Dendritic cell treated with granulocyte-macrophage colony-stimulating factor and Interleukin-4, amounts not matched to agents 40 ng/mL and 50 ng/mL, for 4 days (primary cell): Measurements from ENCODE around the gene TSSK3.
A peak's percentile ranks its signal among the peaks of the same experiment; 100 is the strongest.

Source experiments
- H3K27ac Mint-ChIP-seq: one replicate; pipeline ENCODE4 v1.8.0; 2022; ENCODE audit warnings: mild to moderate bottlenecking, mixed read lengths
- H3K27me3 Mint-ChIP-seq: one replicate; pipeline ENCODE4 v1.8.0; 2022; ENCODE audit warnings: mild to moderate bottlenecking, mixed read lengths
- H3K36me3 Mint-ChIP-seq: one replicate; pipeline ENCODE4 v1.8.0; 2022; ENCODE audit warnings: low read depth, mixed read lengths
- H3K4me1 Mint-ChIP-seq: one replicate; pipeline ENCODE4 v1.8.0; 2022; ENCODE audit warnings: low read depth, mixed read lengths
- H3K4me3 Mint-ChIP-seq: one replicate; pipeline ENCODE4 v1.8.0; 2022; ENCODE audit warnings: mild to moderate bottlenecking, moderate library complexity, mixed read lengths
- H3K9me3 Mint-ChIP-seq: one replicate; pipeline ENCODE4 v1.8.0; 2022; ENCODE audit warnings: mixed read lengths
- intact Hi-C: fragments of 100-400 bp; cut with micrococcal nuclease; formaldehyde crosslinking; loops from one replicate; pipeline ENCODE4 v1.15.0; 2022

The TSSK3 gene, protein sequence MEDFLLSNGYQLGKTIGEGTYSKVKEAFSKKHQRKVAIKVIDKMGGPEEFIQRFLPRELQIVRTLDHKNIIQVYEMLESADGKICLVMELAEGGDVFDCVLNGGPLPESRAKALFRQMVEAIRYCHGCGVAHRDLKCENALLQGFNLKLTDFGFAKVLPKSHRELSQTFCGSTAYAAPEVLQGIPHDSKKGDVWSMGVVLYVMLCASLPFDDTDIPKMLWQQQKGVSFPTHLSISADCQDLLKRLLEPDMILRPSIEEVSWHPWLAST

DNA sequence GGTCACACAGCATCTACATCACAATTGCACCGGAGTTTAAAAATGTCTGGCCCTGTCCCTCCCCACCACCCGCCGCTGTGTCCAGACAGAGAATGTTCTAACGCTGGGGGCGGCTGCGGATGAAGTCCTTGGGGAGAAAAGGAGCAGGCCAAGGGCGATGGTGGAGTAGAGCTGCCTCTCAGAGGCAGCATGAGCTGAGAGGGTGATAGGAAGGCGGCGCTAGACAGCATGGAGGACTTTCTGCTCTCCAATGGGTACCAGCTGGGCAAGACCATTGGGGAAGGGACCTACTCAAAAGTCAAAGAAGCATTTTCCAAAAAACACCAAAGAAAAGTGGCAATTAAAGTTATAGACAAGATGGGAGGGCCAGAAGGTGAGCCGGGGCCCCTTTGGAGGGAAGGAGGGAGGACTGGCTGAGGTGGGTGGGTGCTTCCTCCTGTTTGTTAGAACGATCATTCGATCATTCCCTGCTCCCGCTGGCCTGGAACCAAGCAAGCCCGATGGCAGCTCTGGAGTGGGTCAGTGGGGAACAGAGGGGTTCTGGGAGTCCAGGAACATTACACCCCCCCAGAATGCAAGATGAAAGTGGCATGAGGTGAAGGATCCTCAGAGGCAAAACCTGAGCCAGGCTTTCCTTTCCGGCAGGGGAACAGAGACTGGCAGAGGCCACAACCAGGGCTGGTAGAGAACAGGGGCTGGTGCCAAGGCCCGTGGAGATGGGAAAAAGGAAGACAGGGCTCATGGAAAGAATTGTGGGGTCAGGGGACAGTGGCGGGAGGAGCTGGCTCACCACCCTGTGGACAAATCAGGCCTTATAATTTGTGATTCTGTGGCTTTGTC, at the start of gene TSSK3, which contains the start of gene FAM229A:
TSSK3 (plus strand) TSS at position 66 of the 840 bp plus-strand sequence; CDS start at position 229, 163 bp downstream.
FAM229A (minus strand) TSS at position 12 of the 840 bp plus-strand sequence. CDS start 394 bp downstream, outside the sequence.
- Mint-ChIP-seq H3K27ac (no peak within 1 kb of the TSS), H3K4me3 (peak within 1 kb of the TSS; percentile 54), H3K27me3 (peaks cover 41% of the 10 kb centered on the region), H3K4me1 (peaks cover 26% of the 10 kb centered on the region), H3K36me3 (peaks cover 65% of the 10 kb centered on the region), H3K9me3 (no peaks in the 10 kb centered on the region)
- intact Hi-C loops: no loop called here

DNA sequence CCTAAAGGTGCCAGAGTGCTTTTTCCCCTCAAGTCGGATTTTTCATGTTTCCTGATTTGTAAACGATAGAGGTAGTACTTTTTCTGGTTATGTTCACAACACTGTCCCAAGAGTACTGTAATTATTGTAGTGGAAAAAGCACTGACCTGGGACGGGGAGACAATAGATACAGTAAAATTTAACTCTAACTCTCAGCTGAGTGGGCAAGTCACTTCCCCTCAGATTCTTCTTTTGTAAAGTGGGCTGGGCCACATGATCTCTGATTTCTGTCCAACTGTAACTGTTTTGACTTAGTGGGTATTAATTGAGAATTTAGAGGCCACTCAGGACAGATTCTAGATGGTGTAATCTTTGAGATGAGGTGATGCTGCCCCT, 45.4 kb upstream of the TSSK3 start:
- intact Hi-C loops: no loop called here
- Mint-ChIP-seq H3K9me3 (no peaks in the 10 kb centered on the region), H3K4me1 (peaks cover 22% of the 10 kb centered on the region), H3K27ac (no peak overlapping the region), H3K27me3 (no peaks in the 10 kb centered on the region), H3K4me3 (no peak overlapping the region), H3K36me3 (peaks cover 59% of the 10 kb centered on the region)

DNA sequence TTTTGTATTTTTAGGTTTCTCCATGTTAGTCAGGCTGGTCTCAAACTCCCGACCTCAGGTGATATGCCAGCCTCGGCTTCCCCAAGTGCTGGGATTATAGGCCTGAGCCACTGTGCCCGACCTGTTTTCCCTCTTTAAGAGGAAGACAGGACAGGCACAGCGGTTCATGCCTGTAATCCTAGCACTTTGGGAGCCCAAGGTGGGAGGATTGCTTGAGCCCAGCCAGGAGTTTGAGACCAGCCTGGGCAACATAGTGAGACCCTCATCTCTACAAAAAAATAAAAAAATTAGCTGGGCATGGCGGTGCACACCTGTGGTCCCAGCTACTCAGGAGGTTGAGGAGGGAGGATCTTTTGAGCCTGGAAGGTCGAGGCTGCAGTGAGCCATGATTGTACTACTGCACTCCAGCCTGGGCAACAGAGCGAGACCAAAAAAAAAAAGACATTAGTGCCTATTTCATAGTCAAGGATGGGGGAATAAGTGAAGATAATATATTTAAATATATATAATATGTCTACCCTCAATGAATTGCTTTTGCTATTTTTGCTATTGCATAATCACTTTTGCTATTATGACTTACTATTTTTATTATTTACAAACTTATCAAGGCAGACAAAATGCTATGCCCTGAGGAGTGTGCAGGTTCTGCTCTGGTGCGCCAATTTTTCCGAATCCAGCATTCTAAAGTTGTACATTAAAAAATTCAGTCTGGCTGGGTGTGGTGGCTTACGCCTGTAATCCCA, 44.0 kb upstream of the TSSK3 start:
- intact Hi-C loops: no loop called here
- peaks cover 71% of the 10 kb centered on the region for H3K36me3 Mint-ChIP-seq
- no peaks in the 10 kb centered on the region for H3K27me3 Mint-ChIP-seq

DNA sequence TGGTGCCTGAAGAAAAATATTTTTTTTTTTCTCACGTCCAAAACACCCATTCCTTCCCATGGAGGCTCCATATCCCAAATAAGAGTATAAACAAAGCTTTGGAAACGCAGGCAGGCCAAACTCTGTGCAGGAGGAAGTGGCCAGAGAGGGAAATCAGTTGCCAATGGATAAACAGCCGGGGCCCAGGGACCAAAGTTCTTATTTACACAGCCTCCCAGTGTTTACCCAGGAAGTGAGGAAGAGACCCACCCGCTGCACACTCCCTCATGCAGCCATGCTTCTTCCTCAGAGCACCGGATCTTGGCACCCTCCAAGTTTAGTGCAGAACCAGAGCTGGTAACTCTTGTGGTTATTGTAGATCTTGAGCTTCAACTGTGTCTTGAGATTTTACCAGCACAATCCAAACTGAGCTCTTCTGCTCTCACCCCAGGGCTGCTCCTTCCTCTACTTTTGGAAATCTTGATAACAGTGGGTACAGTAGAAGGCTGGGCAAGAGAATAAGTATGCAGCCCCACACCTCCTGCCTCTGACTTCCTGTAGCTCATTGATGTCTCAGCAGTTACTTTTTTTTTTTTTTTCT, 40.5 kb upstream of the TSSK3 start:
- intact Hi-C loops: no loop called here
- Mint-ChIP-seq H3K36me3 (peaks cover 87% of the 10 kb centered on the region), H3K9me3 (no peaks in the 10 kb centered on the region), H3K4me3 (no peak overlapping the region), H3K27me3 (no peaks in the 10 kb centered on the region), H3K4me1 (peaks cover 13% of the 10 kb centered on the region), H3K27ac (no peak overlapping the region)

More for the DNA sequence above, 44.0 kb upstream of the TSSK3 start:
- H3K27ac Mint-ChIP-seq: peak overlapping the region; percentile 28
- peaks cover 26% of the 10 kb centered on the region for H3K4me1 Mint-ChIP-seq
- no peak overlapping the region for H3K4me3 Mint-ChIP-seq
- no peaks in the 10 kb centered on the region for H3K9me3 Mint-ChIP-seq

DNA sequence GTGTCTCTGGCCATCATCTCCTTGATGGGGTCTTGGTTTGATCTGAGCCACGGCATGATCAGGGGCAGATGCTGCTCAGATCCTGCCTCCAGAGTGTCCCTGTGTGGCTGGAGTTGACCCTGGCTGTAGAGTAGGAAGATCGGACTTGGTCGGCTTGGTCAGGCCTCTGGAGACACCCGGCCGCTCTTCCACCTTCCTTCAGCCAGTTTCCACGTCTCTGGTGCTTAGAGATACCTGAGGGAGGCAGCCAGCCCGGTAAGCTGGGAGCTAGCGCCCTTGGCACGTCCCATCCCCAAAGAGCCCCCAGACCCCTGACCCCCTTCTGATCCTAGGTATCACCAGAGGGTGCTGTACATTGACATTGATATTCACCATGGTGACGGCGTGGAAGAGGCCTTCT, 35.1 kb upstream of the TSSK3 start:
- H3K36me3 Mint-ChIP-seq: peaks cover 99% of the 10 kb centered on the region
- H3K4me1 Mint-ChIP-seq: peaks cover under 1% of the 10 kb centered on the region
- intact Hi-C loops: no loop called here
- H3K4me3 Mint-ChIP-seq: no peak overlapping the region
- no peaks in the 10 kb centered on the region for H3K27me3 Mint-ChIP-seq
- H3K9me3 Mint-ChIP-seq: no peaks in the 10 kb centered on the region
- H3K27ac Mint-ChIP-seq: no peak overlapping the region

DNA sequence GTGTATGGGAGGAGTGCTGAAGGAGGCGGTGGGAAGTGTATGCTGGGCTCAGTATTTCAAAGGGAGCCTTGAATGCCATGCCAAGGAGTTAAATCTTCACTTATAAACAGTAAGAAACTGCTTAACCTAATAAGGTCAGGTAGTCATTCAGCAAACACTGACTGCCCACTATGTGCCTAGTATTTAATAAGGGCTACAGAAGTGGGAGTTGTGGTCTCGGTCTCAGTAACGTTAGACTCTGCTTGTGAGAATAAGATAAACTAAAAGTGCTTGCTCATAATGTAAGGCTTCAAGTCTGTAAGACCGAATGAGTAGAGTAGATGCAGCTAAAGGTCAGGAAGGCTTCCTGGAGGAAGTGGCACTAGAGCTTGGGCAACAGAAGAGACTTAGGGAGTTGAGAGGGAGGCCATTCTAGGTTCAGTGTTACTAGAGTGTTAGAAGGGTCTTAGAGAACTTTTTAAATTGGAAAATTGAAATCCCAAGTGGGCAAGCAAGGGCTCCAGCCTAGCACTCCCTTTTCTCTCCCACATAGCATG, 32.3 kb upstream of the TSSK3 start:
- H3K9me3 Mint-ChIP-seq: no peaks in the 10 kb centered on the region
- H3K36me3 Mint-ChIP-seq: peaks cover 91% of the 10 kb centered on the region
- no peak overlapping the region for H3K27ac Mint-ChIP-seq
- intact Hi-C loops: no loop called here
- H3K4me1 Mint-ChIP-seq: peaks cover 17% of the 10 kb centered on the region
- no peak overlapping the region for H3K4me3 Mint-ChIP-seq
- H3K27me3 Mint-ChIP-seq: peaks cover 4% of the 10 kb centered on the region

DNA sequence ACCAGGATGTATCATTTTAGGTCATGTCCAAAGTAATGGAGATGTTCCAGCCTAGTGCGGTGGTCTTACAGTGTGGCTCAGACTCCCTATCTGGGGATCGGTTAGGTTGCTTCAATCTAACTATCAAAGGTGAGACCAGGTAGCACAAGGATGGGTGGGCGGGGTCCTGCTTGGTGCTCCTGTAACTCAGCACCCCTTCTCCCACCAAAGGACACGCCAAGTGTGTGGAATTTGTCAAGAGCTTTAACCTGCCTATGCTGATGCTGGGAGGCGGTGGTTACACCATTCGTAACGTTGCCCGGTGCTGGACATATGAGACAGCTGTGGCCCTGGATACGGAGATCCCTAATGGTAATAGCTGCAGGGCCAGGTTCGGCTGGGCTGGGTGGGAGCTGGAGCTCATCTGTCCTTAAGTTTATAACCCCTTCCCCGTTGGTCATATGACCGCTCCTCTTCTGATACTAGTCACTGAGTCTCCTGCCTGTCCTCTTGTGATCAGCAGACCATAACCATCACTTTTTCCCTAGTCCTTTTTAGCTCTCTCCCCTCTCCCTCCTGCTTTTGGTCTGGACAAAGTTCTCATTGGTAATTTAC, 31.7 kb upstream of the TSSK3 start:
- intact Hi-C loops: no loop called here
- H3K36me3 Mint-ChIP-seq: peaks cover 84% of the 10 kb centered on the region
- H3K4me1 Mint-ChIP-seq: peaks cover 19% of the 10 kb centered on the region
- H3K27ac Mint-ChIP-seq: no peak overlapping the region
- no peak overlapping the region for H3K4me3 Mint-ChIP-seq
- peaks cover 5% of the 10 kb centered on the region for H3K27me3 Mint-ChIP-seq
- no peaks in the 10 kb centered on the region for H3K9me3 Mint-ChIP-seq

DNA sequence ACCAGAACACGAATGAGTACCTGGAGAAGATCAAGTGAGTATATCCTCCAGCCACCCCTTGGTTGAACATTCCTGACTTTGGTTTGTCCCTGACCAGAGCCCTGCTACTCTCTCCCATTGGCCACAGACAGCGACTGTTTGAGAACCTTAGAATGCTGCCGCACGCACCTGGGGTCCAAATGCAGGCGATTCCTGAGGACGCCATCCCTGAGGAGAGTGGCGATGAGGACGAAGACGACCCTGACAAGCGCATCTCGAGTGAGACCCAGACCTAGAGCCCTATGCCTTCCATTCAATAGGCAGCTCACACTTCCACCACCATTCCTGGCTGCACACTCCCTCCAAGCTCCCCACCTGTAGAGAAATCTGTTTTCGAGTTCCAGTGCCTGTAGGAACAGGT, 30.8 kb upstream of the TSSK3 start:
- Mint-ChIP-seq H3K27ac (no peak overlapping the region), H3K9me3 (no peaks in the 10 kb centered on the region), H3K4me3 (no peak overlapping the region), H3K27me3 (peaks cover 5% of the 10 kb centered on the region), H3K4me1 (peaks cover 23% of the 10 kb centered on the region), H3K36me3 (peaks cover 75% of the 10 kb centered on the region)
- intact Hi-C loops: no loop called here

DNA sequence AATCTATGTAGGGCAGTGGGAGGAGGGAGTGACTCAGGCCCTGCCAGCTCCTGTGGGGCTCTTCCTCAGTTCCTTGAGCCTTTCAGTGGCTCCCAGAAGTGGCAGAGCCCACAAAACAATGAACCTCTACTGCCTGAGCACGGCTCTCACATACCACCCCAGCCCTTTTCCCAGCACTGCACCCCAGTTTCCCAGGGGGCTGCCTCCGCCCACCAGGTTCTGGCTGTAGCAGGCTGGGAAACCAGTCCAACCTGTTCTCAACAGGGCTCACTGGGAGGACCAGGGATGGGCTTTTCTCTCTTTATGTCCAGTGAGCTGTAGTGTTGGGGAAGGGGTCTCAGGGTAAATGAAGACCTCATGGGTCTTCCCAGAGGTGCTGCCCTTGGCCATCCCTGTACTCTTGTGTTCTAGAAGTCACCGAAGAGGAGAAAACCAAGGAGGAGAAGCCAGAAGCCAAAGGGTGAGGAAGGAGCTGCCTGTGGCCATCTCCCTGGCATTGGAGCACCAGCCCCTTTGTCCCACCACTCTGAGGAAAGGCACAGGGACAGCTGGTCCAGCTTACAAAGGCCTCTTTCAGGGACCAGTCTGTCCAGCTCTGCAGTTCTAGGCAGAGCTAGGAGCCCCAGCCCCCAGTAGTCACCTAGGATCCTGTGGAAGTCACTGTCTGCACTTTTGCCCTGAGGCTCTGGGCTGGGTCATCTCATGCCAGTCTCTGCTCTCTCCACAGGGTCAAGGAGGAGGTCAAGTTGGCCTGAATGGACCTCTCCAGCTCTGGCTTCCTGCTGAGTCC, 29.9 kb upstream of the TSSK3 start:
- H3K4me1 Mint-ChIP-seq: peaks cover 33% of the 10 kb centered on the region

DNA sequence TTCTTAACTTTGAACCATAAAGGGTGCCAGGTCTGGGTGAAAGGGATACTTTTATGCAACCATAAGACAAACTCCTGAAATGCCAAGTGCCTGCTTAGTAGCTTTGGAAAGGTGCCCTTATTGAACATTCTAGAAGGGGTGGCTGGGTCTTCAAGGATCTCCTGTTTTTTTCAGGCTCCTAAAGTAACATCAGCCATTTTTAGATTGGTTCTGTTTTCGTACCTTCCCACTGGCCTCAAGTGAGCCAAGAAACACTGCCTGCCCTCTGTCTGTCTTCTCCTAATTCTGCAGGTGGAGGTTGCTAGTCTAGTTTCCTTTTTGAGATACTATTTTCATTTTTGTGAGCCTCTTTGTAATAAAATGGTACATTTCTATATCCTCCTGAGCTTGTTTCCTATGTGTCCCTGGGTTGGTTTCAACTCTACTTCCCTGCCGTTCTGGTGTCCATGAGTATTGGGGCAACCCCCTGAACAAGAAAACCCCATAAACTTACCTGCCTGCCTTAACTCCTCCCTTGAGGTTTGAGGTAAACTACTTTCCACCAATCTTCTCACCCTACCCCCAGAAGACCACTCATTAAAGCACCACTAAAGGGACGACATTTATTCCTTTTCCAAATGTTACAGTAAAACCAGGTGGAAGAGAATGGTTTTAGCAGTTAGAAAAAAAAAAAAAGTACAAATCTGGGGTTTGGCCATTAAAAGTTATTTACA, 28.9 kb upstream of the TSSK3 start:
- Mint-ChIP-seq H3K36me3 (peaks cover 58% of the 10 kb centered on the region), H3K9me3 (no peaks in the 10 kb centered on the region), H3K4me3 (no peak overlapping the region), H3K4me1 (peaks cover 42% of the 10 kb centered on the region), H3K27me3 (peaks cover 5% of the 10 kb centered on the region), H3K27ac (no peak overlapping the region)
- intact Hi-C loops: no loop called here

More for the DNA sequence above, 29.9 kb upstream of the TSSK3 start:
- H3K9me3 Mint-ChIP-seq: no peaks in the 10 kb centered on the region
- H3K27me3 Mint-ChIP-seq: peaks cover 5% of the 10 kb centered on the region
- H3K27ac Mint-ChIP-seq: no peak overlapping the region
- peaks cover 67% of the 10 kb centered on the region for H3K36me3 Mint-ChIP-seq
- H3K4me3 Mint-ChIP-seq: no peak overlapping the region
- intact Hi-C loops: no loop called here

DNA sequence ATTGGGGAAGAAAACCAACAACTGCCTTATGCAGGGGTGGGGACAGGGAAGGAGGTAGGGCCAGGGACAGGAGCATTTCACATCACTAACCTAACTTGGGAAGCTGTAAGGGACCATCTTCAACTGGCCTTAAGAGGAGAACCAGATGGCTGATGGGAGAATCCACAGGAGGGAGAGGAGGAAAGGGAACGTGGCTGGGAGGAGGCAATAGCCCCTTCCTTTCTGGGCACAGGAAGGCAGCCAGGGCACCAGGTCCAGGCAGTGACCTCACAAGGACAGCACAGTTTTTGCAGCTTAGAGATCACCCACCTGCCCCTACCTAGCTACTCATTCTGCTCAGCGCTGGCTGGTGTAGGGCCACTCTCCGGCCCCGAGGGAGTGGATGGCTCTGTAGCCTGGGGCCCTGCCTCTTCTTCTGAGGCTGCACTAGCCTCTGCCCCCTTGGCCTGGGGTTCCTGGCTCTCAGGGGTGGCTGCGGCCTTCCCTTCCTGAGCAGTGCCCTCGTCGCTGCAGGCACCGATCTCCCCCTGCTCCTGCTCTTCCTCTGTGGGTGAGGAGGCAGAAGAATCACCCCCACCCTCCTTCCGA, 28.0 kb upstream of the TSSK3 start:
- H3K27me3 Mint-ChIP-seq: peaks cover 5% of the 10 kb centered on the region
- peak overlapping the region; percentile 73 for H3K4me3 Mint-ChIP-seq
- peaks cover 51% of the 10 kb centered on the region for H3K4me1 Mint-ChIP-seq
- peak overlapping the region; percentile 30 for H3K27ac Mint-ChIP-seq
- intact Hi-C loops: no loop called here
- H3K9me3 Mint-ChIP-seq: no peaks in the 10 kb centered on the region
- peaks cover 48% of the 10 kb centered on the region for H3K36me3 Mint-ChIP-seq
